Activated CD4-positive, alpha-beta T cell treated with anti-CD3 and anti-CD28 coated beads for 36 hours (primary cell): ENCODE measurements around the gene SLC34A1. TPM values are rescaled to one million over a fixed set of nuclear protein-coding genes. Genes with fewer than 3 reads are reported as not detected.
A peak's percentile ranks its signal among the peaks of the same experiment; 100 is the strongest.
"Not testable (repeated sequence)": the region's sequence is repeated elsewhere in the genome, so short reads cannot be mapped to it uniquely, and the experiment has no call there.

Source experiments
- ATAC-seq: fragments of 200-7000 bp; cut with Tn5 transposase; one replicate; pipeline ENCODE4 v1.10.0; 2021; ENCODE audit warnings: mild to moderate bottlenecking, moderate library complexity
- CTCF ChIA-PET: fragments of 350-600 bp; sonication (Branson Sonifier 250); formaldehyde crosslinking; loops from one replicate; lab custom pipeline; 2021; ENCODE audit warnings: antibody characterized with exemption; lab: Charles Lee
- POLR2A ChIA-PET: fragments of 350-600 bp; sonication (Branson Sonifier 250); formaldehyde crosslinking; loops from one replicate; lab custom pipeline; 2021; ENCODE audit warnings: antibody characterized with exemption, inconsistent platforms; lab: Charles Lee
- DNase-seq: peaks from one replicate; pipeline ENCODE4 v3.0.0-alpha.2; 2020
- H3K27ac Mint-ChIP-seq: one replicate; pipeline ENCODE4 v1.8.0; 2021; ENCODE audit warnings: mixed read lengths
- H3K27me3 Mint-ChIP-seq: one replicate; pipeline ENCODE4 v1.8.0; 2021; ENCODE audit warnings: mixed read lengths
- H3K36me3 Mint-ChIP-seq: one replicate; pipeline ENCODE4 v1.8.0; 2021; ENCODE audit warnings: low read depth, mixed read lengths
- H3K4me1 Mint-ChIP-seq: one replicate; pipeline ENCODE4 v1.8.0; 2021; ENCODE audit warnings: mixed read lengths
- H3K4me3 Mint-ChIP-seq: one replicate; pipeline ENCODE4 v1.8.0; 2021; ENCODE audit warnings: mild to moderate bottlenecking, moderate library complexity, mixed read lengths
- H3K9me3 Mint-ChIP-seq: one replicate; pipeline ENCODE4 v1.8.0; 2021; ENCODE audit warnings: low read depth, mixed read lengths
- intact Hi-C, 2 experiments: fragments of 100-400 bp; cut with DNase I in 1 of 2; cut with micrococcal nuclease in 1 of 2; formaldehyde crosslinking; loops; one replicate each; pipeline versions ENCODE4 v1.14.2 to v1.15.1; 2022 to 2024; cut with DNase I, micrococcal nuclease
- total RNA-seq, 2 experiments: library from RNA; stranded (reverse); gene quantifications; one replicate each; pipeline ENCODE4 v1.2.3, GENCODE V29; 2021

The SLC34A1 gene
- total RNA-seq, 2 experiments from 2014 or later = 0.14 TPM; not detected in 1

- H3K36me3 Mint-ChIP-seq = peaks cover 7% of the 10 kb centered on the region
- ChIA-PET POLR2A (no interaction called here), CTCF (interaction anchor here (0.5 to 3.9 kb wide), 10 partner anchors 9 to 100 kb away, joined by 3 to 18 read pairs (median 4); no protein-coding TSS in a partner anchor)
- peaks cover 51% of the 10 kb centered on the region for H3K4me1 Mint-ChIP-seq
- peaks cover 3% of the 10 kb centered on the region for H3K9me3 Mint-ChIP-seq
- no peak overlapping the region for H3K4me3 Mint-ChIP-seq
- H3K27ac Mint-ChIP-seq = peak overlapping the region; percentile 32
- DNase-seq = no peak
- intact Hi-C loops = loop anchor here in 1 of 2 experiments (10.0 kb wide), 1 partner anchor 991 kb away; the partner anchor contains the start of genes ARL10 and KIAA1191
- no peaks in the 10 kb centered on the region for H3K27me3 Mint-ChIP-seq
- ATAC-seq = no peak
Measured at GRCh38 chr5:177355162-177355867, 28.9 kb upstream of the SLC34A1 start.

GRCh38 chr5:177355868-177356168 is 28.4 kb upstream of the SLC34A1 start:
- Mint-ChIP-seq H3K4me1 (peaks cover 49% of the 10 kb centered on the region), H3K4me3 (no peak overlapping the region)
- POLR2A ChIA-PET = no interaction called here

DNA sequence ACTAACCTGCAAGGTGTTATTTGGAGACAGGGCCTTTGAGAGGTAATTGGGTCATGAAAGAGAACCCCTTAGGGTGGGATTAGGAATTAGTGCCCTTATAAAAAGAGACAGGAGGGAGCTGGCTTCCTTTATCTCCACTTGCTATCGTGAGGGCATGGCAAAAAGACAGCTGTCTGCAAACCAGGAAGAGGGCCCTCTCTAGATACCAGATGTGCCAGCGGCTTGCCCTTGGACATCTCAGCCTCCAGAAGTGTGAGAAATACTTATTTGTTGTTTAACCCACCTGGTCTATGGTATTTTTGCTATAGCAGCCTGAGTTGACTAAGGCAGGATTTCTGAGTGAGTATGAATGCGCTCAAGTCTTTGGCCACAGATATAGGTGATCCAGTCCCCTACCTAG is 27.5 kb upstream of the SLC34A1 start:
- H3K4me1 Mint-ChIP-seq = peaks cover 58% of the 10 kb centered on the region

More at GRCh38 chr5:177355868-177356168, 28.4 kb upstream of the SLC34A1 start:
- H3K36me3 Mint-ChIP-seq = peaks cover 7% of the 10 kb centered on the region
- intact Hi-C loops = loop anchor here in 1 of 2 experiments (10.0 kb wide), 1 partner anchor 991 kb away; the partner anchor contains the start of genes ARL10 and KIAA1191
- H3K27ac Mint-ChIP-seq = peak overlapping the region; percentile 32
- no peaks in the 10 kb centered on the region for H3K27me3 Mint-ChIP-seq
- ATAC-seq (no peak), DNase-seq (no peak)
- H3K9me3 Mint-ChIP-seq = peaks cover 3% of the 10 kb centered on the region
- CTCF ChIA-PET = interaction anchor here (0.6 to 3.9 kb wide), 8 partner anchors 10 to 100 kb away, joined by 3 to 18 read pairs (median 6); no protein-coding TSS in a partner anchor

GRCh38 chr5:177357146-177357458 is 27.1 kb upstream of the SLC34A1 start:
- Mint-ChIP-seq H3K27me3 (no peaks in the 10 kb centered on the region), H3K4me1 (peaks cover 62% of the 10 kb centered on the region), H3K9me3 (peaks cover 3% of the 10 kb centered on the region), H3K27ac (peak overlapping the region; percentile 53), H3K36me3 (peaks cover 9% of the 10 kb centered on the region), H3K4me3 (peak overlapping the region; percentile 82)
- ChIA-PET CTCF (interaction anchor here (1.7 to 5.7 kb wide), 5 partner anchors 10 to 98 kb away, joined by 4 to 49 read pairs (median 9); no protein-coding TSS in a partner anchor), POLR2A (no interaction called here)
- DNase-seq (no peak), ATAC-seq (no peak)
- intact Hi-C loops = loop anchor here in 1 of 2 experiments (10.0 kb wide), 1 partner anchor 992 kb away; the partner anchor contains the start of genes ARL10 and KIAA1191

More for the DNA sequence above, 27.5 kb upstream of the SLC34A1 start:
- Mint-ChIP-seq H3K9me3 (peaks cover 3% of the 10 kb centered on the region), H3K4me3 (no peak overlapping the region), H3K27ac (no peak overlapping the region), H3K27me3 (no peaks in the 10 kb centered on the region), H3K36me3 (peaks cover 8% of the 10 kb centered on the region)
- intact Hi-C loops = loop anchor here in 1 of 2 experiments (10.0 kb wide), 1 partner anchor 992 kb away; the partner anchor contains the start of genes ARL10 and KIAA1191
- ChIA-PET CTCF (interaction anchor here (0.9 to 5.7 kb wide), 7 partner anchors 10 to 99 kb away, joined by 4 to 49 read pairs (median 12); no protein-coding TSS in a partner anchor), POLR2A (no interaction called here)
- DNase-seq (no peak), ATAC-seq (no peak)

GRCh38 chr5:177357459-177358351 is 26.5 kb upstream of the SLC34A1 start, which contains the start of gene RGS14:
Gene RGS14, plus strand, starts transcription at chr5:177357924. Its CDS starts 101 bp downstream, at chr5:177358025.
- peak within 1 kb of the TSS; percentile 79 for H3K27ac Mint-ChIP-seq
- peaks cover 9% of the 10 kb centered on the region for H3K36me3 Mint-ChIP-seq
- peaks cover 68% of the 10 kb centered on the region for H3K4me1 Mint-ChIP-seq
- peaks cover 3% of the 10 kb centered on the region for H3K9me3 Mint-ChIP-seq
- peak; percentile 74 for DNase-seq
- no peaks in the 10 kb centered on the region for H3K27me3 Mint-ChIP-seq
- ChIA-PET CTCF (interaction anchor here (0.9 to 5.7 kb wide), 8 partner anchors 10 to 98 kb away, joined by 3 to 49 read pairs (median 8); no protein-coding TSS in a partner anchor), POLR2A (no interaction called here)
- peak within 1 kb of the TSS; percentile 82 for H3K4me3 Mint-ChIP-seq
- intact Hi-C loops = loop anchor here in 1 of 2 experiments (10.0 kb wide), 1 partner anchor 993 kb away; the partner anchor contains the start of genes ARL10 and KIAA1191
- ATAC-seq = peak; percentile 90

- peaks cover 3% of the 10 kb centered on the region for H3K9me3 Mint-ChIP-seq
- POLR2A ChIA-PET = no interaction called here
- H3K4me1 Mint-ChIP-seq = peaks cover 74% of the 10 kb centered on the region
- CTCF ChIA-PET = interaction anchor here (0.7 to 5.7 kb wide), 9 partner anchors 8 to 97 kb away, joined by 3 to 49 read pairs (median 6); no protein-coding TSS in a partner anchor
- DNase-seq (no peak), ATAC-seq (no peak)
- peak overlapping the region; percentile 82 for H3K4me3 Mint-ChIP-seq
- no peaks in the 10 kb centered on the region for H3K27me3 Mint-ChIP-seq
- intact Hi-C loops = loop anchor here in 1 of 2 experiments (10.0 kb wide), 1 partner anchor 994 kb away; the partner anchor contains the start of genes ARL10 and KIAA1191
- H3K27ac Mint-ChIP-seq = peak overlapping the region; percentile 79
- H3K36me3 Mint-ChIP-seq = peaks cover 9% of the 10 kb centered on the region
Measured at GRCh38 chr5:177358370-177358819, 25.8 kb upstream of the SLC34A1 start.

DNA sequence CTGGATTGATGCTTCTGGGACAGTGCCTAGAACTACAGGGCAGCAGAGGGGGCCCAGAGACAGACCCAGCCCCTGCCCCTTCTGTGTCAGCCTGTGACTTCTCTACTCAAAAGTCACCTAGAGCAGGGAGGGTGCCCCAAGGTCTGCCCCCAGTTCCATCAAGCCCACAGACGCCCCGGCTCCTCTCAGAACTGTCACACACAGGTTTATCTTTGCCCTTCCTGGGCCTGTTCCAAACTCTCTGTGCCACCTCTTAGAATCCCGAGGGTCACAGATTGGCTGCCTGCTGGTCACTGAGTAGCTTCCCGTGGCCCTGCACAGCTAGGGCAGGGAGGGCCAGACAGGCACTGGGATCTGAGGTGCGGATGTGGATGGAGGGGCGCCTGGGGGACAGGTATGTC is 24.8 kb upstream of the SLC34A1 start:
- CTCF ChIA-PET = interaction anchor here (0.6 to 5.7 kb wide), 6 partner anchors 9 to 113 kb away, joined by 3 to 49 read pairs (median 3); no protein-coding TSS in a partner anchor

DNA sequence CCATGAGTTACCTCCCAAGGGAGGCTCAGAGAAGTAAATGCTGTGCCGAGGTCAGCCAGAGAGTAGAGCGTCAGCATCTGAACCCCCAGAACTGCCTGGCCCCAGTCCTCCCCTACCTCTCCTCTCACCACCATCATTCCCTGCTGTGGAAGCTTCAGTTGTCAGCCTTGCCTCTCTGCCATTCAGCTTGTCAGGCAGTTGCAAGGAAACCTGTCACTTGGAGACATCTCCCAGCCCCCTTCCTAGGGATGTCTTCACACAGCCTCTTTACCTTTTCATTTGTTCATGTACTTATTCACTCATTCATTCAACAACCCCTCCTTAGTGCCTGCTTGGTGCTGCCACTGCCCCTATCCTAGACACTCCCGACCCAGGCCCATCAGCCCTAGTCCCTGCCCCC is 24.4 kb upstream of the SLC34A1 start:
- Mint-ChIP-seq H3K4me1 (peaks cover 85% of the 10 kb centered on the region), H3K36me3 (peaks cover 11% of the 10 kb centered on the region), H3K27me3 (no peaks in the 10 kb centered on the region), H3K27ac (peak overlapping the region; percentile 23), H3K4me3 (peak overlapping the region; percentile 82), H3K9me3 (peaks cover 3% of the 10 kb centered on the region)
- DNase-seq = no peak
- POLR2A ChIA-PET = interaction anchor here (0.6 to 0.9 kb wide), 2 partner anchors 10 to 90 kb away, joined by 3 read pairs; no protein-coding TSS in a partner anchor
- CTCF ChIA-PET = interaction anchor here (0.6 to 5.7 kb wide), 5 partner anchors 9 to 34 kb away, joined by 3 to 49 read pairs (median 3); no protein-coding TSS in a partner anchor
- no peak for ATAC-seq
- intact Hi-C loops = loop anchor here in 1 of 2 experiments (10.0 kb wide), 1 partner anchor 995 kb away; the partner anchor contains the start of genes ARL10 and KIAA1191

More for the DNA sequence above, 24.8 kb upstream of the SLC34A1 start:
- Mint-ChIP-seq H3K36me3 (peaks cover 9% of the 10 kb centered on the region), H3K27ac (peak overlapping the region; percentile 79), H3K4me3 (peak overlapping the region; percentile 82), H3K4me1 (peaks cover 81% of the 10 kb centered on the region), H3K9me3 (peaks cover 3% of the 10 kb centered on the region), H3K27me3 (no peaks in the 10 kb centered on the region)
- DNase-seq = no peak
- no peak for ATAC-seq
- intact Hi-C loops = loop anchor here in 1 of 2 experiments (10.0 kb wide), 1 partner anchor 995 kb away; the partner anchor contains the start of genes ARL10 and KIAA1191
- POLR2A ChIA-PET = interaction anchor here (0.9 kb wide), 1 partner anchor 9 kb away, joined by 3 read pairs; no protein-coding TSS in a partner anchor

GRCh38 chr5:177360740-177361139 is 23.5 kb upstream of the SLC34A1 start:
- H3K27ac Mint-ChIP-seq, H3K4me3 Mint-ChIP-seq, intact Hi-C loops, ATAC-seq, DNase-seq, H3K9me3 Mint-ChIP-seq, H3K27me3 Mint-ChIP-seq: not testable (repeated sequence)
- Mint-ChIP-seq H3K4me1 (peaks cover 87% of the 10 kb centered on the region), H3K36me3 (peaks cover 10% of the 10 kb centered on the region)
- CTCF ChIA-PET = interaction anchor here (0.7 to 5.7 kb wide), 7 partner anchors 10 to 135 kb away, joined by 3 to 49 read pairs (median 5); no protein-coding TSS in a partner anchor
- POLR2A ChIA-PET = interaction anchor here (1.2 kb wide), 1 partner anchor 10 kb away, joined by 3 read pairs; no protein-coding TSS in a partner anchor
